WI38 (cell line): ENCODE measurements around the gene ABLIM3.

Experiments
- H3K4me3 ChIP-seq: 2 replicates; pipeline ENCODE4 v1.5.1; 2011; ENCODE audit warnings: low read depth, mild to moderate bottlenecking, control low read depth, low read length
- CTCF ChIP-seq: IDR thresholded peaks from 2 replicates; pipeline ENCODE4 v1.5.1; 2012; ENCODE audit warnings: low read depth, mild to moderate bottlenecking, control low read depth, low read length

Gene ABLIM3

GRCh38 chr5:149141957-149142851 is 911 bp downstream of the ABLIM3 start:
- TF ChIP-seq CTCF, result no peak
- peak overlapping the region; percentile 89 for H3K4me3 ChIP-seq

DNA sequence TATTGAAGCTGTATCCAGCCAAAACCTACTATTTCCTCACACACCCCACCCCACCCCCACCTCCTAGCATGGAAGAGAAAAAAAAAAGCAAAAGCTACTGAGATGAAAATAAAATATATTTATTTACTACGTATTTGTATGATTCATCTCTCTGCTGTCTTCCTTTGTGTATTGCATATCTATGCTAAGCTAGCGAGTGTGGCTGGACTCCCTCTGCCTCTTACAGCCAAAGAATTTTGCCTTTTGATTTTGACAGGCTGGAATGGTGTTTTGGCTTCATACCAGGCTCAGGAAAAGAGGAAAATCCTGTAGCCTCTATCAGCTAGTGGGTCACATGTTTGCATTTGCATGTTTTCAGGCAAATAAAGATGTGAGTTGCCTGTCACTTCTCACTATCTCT is 2.2 kb downstream of the ABLIM3 start:
- no peak for TF ChIP-seq CTCF
- H3K4me3 ChIP-seq, result peak overlapping the region; percentile 89

DNA sequence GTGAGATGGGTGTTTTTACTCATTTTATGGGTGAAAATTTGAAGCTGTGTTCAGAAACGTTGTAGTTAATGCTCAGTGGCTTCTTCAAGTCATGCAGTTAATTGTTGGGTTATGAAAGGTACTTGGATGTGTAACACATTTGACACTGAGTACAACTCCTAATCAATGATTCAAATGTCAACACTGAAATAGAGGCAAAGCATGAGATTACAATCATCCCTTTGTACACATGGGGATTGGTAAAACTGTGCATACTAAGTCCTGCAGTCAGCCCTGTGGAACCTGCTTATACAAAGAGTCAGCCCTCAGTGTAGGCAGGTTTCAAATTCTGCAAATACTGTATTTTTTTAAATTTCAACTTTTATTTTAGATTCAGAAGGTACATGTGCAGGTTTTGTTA is 3.3 kb downstream of the ABLIM3 start:
- peak overlapping the region; percentile 89 for H3K4me3 ChIP-seq
- TF ChIP-seq CTCF, result no peak

DNA sequence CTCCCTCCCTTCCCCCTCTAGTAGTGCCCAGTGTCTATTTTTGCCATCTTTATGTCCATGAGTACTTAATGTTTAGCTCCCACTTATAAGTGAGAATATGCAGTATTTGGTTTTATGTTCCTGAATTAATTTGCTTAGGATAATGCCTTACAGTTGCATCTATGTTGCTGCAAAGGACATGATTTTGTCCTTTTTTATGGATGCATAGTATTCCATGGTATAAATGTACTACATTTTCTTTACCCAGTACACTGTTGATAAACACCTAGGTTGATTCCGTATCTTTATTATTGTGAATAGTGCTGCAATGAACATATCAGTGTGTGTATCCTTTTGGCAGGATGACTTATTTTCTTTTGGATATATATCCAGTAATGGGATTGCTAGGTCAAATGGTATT is 3.8 kb downstream of the ABLIM3 start:
- no peak overlapping the region for H3K4me3 ChIP-seq
- TF ChIP-seq CTCF, result no peak

- TF ChIP-seq CTCF, result no peak
Observed at GRCh38 chr5:149147676-149148075, 6.4 kb downstream of the ABLIM3 start.

DNA sequence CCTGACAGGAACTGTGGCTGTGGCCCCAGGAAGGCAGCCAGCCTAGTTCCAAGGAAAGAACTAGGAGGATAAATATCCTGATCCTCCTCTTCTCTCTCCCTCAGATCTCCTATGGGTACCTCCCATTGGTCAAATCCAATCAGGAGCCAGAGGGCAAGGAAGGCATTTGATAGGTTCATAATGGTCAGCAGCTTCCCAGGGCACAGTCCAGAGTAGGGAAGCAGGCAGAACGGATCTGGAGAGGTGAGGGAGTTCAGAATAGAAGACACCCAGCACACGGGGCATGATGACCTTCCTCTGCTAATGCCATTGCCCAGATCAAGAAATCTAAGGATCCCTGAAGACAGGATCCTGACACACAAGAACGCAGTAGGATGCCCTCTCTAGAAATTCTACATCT is 8.6 kb downstream of the ABLIM3 start:
- no peak overlapping the region for H3K4me3 ChIP-seq
- TF ChIP-seq CTCF, result no peak

More at GRCh38 chr5:149147676-149148075, 6.4 kb downstream of the ABLIM3 start:
- no peak overlapping the region for H3K4me3 ChIP-seq

- TF ChIP-seq CTCF, result no peak
- H3K4me3 ChIP-seq, result no peak overlapping the region
Observed at GRCh38 chr5:149150457-149150856, 9.2 kb downstream of the ABLIM3 start.
